Kidney glomerular epithelial cell (primary cell): ENCODE results near the gene HES5.

ENCODE experiments used
- DNase-seq: peaks from one replicate; lab custom pipeline; 2025; lab: John Stamatoyannopoulos, UW

Gene HES5

DNA sequence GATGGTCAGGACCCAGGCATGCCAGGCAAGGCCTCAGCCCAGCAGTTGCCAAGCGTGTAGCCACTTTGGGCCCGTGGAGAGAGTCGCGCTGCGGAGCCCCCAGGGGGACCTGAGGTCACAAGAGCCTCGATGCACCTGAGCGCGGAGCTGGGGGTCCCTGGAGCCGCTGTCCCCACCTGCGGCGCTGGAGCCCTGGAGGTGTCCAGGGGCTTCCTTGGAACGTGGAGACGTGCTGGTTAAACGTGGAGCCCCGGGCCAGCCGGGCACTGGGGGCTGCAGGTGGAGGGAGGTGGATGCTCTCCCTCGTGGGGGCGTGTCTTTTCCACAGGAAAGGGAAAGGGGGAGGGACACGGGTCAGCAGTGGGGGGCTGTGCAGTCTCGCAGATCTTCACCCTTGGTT, 50.9 kb downstream of the HES5 start:
- DNase-seq, result no peak
